Measurements from ENCODE around the gene ATP6V1G2.

The ATP6V1G2 gene

GRCh38 chr6:31575952-31576685 is 29.7 kb upstream of the ATP6V1G2 start:
- no peak for DNase-seq (ENCODE audit: low spot score)

DNA sequence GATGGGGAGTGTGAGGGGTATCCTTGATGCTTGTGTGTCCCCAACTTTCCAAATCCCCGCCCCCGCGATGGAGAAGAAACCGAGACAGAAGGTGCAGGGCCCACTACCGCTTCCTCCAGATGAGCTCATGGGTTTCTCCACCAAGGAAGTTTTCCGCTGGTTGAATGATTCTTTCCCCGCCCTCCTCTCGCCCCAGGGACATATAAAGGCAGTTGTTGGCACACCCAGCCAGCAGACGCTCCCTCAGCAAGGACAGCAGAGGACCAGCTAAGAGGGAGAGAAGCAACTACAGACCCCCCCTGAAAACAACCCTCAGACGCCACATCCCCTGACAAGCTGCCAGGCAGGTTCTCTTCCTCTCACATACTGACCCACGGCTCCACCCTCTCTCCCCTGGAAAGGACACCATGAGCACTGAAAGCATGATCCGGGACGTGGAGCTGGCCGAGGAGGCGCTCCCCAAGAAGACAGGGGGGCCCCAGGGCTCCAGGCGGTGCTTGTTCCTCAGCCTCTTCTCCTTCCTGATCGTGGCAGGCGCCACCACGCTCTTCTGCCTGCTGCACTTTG is 29.0 kb upstream of the ATP6V1G2 start, which contains the start of gene TNF:
Gene TNF (plus strand): TSS at position 231 of the 567 bp plus-strand sequence. CDS start 177 bp downstream, at position 408.
- peak; percentile 91 for DNase-seq (ENCODE audit: low spot score)

DNA sequence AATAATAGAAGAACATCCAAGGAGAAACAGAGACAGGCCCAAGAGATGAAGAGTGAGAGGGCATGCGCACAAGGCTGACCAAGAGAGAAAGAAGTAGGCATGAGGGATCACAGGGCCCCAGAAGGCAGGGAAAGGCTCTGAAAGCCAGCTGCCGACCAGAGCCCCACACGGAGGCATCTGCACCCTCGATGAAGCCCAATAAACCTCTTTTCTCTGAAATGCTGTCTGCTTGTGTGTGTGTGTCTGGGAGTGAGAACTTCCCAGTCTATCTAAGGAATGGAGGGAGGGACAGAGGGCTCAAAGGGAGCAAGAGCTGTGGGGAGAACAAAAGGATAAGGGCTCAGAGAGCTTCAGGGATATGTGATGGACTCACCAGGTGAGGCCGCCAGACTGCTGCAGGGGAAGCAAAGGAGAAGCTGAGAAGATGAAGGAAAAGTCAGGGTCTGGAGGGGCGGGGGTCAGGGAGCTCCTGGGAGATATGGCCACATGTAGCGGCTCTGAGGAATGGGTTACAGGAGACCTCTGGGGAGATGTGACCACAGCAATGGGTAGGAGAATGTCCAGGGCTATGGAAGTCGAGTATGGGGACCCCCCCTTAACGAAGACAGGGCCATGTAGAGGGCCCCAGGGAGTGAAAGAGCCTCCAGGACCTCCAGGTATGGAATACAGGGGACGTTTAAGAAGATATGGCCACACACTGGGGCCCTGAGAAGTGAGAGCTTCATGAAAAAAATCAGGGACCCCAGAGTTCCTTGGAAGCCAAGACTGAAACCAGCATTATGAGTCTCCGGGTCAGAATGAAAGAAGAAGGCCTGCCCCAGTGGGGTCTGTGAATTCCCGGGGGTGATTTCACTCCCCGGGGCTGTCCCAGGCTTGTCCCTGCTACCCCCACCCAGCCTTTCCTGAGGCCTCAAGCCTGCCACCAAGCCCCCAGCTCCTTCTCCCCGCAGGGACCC is 28.0 kb upstream of the ATP6V1G2 start:
- no peak for DNase-seq (ENCODE audit: low spot score)

GRCh38 chr6:31573239-31574105 is 27.1 kb upstream of the ATP6V1G2 start:
- no peak for DNase-seq (ENCODE audit: low spot score)

GRCh38 chr6:31572041-31572911 is 25.9 kb upstream of the ATP6V1G2 start, which contains the start of gene LTA:
TSS of gene LTA (plus strand) at chr6:31572289. CDS start at chr6:31572743, 454 bp downstream.
- DNase-seq (ENCODE audit: low spot score) = peak; percentile 89

DNA sequence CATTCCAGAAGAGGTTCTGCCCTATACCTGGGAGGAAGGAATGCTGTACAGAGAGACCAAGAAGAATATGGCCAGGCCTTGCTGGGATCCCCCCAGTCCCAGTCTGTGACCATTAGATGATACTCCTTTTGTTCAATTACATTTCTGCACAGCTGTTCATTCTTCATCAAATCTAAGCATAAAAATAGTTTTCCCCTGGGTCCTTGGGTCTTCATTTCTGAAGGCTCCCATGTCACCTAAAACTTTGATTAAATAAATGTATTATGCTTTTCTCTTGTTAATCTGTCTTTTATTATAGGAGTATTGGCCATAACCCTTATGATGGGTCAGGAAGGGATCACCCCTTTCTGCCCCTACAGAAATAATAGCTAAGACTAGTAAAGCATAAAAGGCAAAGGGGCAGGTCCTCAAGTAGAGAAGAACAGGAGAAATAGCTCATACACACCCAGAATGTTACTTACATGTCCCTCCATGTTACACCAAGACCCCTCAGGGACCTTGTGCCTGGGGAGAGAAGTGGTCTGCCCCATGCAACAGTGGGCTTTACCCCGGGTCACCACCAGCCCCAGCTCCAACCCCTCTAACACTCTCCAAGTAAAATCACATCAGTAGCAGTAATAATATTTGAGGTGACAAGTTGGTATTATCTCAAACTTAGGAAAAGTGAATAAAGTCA is 23.6 kb upstream of the ATP6V1G2 start:
- DNase-seq (ENCODE audit: low spot score) = no peak

DNA sequence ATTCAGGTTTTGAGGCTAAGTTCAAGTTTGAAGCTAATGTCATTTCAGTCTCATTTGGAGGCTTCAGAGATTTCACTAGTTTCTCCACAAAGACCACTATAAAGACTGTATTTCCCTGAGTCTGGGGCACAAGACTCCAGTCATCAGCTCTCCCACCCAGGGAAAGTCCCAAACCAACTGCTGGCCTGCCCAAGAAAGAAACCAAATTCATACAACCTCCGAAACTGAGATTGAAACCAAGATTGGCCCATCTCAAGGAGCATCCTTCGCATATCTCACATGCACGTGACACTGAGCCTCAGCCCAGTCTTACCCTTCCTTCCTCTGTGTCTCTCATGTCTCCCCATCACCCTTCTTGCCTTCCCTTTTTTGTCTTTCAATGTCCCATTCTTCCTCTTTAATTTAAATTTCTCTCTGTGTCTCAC is 22.1 kb upstream of the ATP6V1G2 start:
- DNase-seq (ENCODE audit: low spot score) = peak; percentile 83

GRCh38 chr6:31567531-31568370 is 21.3 kb upstream of the ATP6V1G2 start:
- peak; percentile 34 for DNase-seq (ENCODE audit: low spot score)

DNA sequence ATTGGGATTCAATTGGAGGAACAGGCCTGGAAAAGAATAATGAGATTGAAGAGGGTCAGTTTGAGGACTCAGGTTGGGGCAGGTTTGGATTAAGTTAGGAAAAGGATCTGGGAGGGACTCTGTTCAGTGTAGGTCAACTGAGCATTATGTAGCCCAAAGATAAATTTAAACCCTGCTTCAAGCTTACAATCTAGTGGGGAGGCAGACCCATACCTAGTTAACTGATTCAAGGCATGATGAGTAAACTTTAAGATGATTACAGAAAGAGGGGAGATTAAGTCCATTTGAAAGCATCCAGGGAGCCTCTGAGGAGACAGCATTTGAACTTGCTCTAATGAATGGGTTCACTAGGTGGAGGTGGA is 14.3 kb upstream of the ATP6V1G2 start:
- no peak for DNase-seq (ENCODE audit: low spot score)

GRCh38 chr6:31559958-31560696 is 13.7 kb upstream of the ATP6V1G2 start:
- DNase-seq (ENCODE audit: low spot score) = peak; percentile 63

GRCh38 chr6:31559606-31559957 is 13.2 kb upstream of the ATP6V1G2 start:
- no peak for DNase-seq (ENCODE audit: low spot score)

- peak; percentile 71 for DNase-seq (ENCODE audit: low spot score)
Measured at GRCh38 chr6:31558631-31559500, 12.5 kb upstream of the ATP6V1G2 start.

DNA sequence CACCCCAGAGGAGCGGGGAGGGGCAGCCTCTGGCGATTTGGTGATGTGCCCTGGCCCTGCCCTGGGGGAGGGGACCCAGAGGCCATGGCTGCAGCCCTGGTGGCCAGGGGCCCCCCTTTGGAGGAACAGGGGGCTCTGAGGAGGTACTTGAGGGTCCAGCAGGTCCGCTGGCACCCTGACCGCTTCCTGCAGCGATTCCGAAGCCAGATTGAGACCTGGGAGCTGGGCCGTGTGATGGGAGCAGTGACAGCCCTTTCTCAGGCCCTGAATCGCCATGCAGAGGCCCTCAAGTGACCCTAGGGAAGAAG is 11.9 kb upstream of the ATP6V1G2 start:
- no peak for DNase-seq (ENCODE audit: low spot score)

DNA sequence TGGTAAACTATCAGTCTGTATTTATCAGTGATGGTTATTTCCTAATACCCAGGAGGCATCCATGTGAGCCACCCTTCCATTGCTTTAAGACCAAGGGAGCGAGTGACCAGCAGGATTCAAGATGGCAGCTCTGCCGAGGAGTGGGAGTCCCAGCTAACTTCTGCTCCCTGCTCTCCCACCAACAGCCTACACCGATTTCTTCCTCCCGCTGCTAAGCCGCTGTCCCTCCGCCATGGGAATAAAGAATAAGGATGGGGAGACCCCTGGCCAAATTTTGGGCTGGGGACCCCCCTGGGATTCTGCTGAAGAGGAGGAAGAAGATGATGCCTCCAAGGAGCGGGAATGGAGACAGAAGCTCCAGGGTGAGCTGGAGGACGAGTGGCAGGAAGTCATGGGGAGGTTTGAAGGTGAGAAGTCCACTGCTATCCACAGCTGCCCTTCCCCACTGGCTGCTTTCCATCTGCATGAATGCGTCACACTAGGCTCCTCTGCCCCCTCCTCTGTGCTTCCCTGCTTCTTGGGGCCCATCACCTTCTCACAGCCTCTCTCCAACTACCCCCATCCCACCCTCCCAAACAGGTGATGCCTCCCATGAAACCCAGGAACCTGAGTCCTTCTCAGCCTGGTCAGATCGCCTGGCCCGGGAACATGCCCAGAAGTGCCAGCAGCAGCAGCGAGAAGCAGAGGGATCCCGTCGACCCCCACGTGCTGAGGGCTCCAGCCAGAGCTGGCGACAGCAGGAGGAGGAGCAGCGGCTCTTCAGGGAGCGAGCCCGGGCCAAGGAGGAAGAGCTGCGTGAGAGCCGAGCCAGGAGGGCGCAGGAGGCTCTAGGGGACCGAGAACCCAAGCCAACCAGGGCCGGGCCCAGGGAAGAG is 11.3 kb upstream of the ATP6V1G2 start:
- DNase-seq (ENCODE audit: low spot score) = no peak

- DNase-seq (ENCODE audit: low spot score) = no peak
Measured at GRCh38 chr6:31556307-31556706, 9.9 kb upstream of the ATP6V1G2 start.

DNA sequence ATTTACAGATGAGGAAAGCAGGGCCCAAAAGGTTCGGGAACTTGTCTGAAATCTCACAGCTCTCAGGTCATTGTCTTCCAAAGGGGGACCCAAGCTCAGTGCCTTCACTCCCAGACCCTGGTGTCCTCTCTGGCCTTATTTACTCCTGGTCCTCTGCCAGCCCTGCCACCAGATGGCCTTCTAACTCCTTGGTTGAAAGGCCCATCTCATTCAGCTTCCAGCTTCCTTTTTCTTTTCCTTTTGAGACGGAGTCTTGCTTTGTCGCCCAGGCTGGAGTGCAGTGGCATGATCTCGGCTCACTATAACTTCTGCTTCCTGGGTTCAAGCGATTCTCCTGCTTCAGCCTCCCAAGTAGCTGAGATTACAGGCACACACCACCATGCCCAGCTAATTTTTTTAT is 5.0 kb upstream of the ATP6V1G2 start:
- peak; percentile 78 for DNase-seq (ENCODE audit: low spot score)

- no peak for DNase-seq (ENCODE audit: low spot score)
Measured at GRCh38 chr6:31548544-31548873, 2.1 kb upstream of the ATP6V1G2 start.
